ENCODE results near the gene PPT2. TPM values are rescaled to one million over a fixed set of nuclear protein-coding genes. Genes with fewer than 3 reads are reported as not detected.
"Not testable (repeated sequence)": the region's sequence is repeated elsewhere in the genome, so short reads cannot be mapped to it uniquely, and the experiment has no call there.

PPT2 gene
- total RNA-seq, 1 donor from 2014 or later: 15.1 TPM

GRCh38 chr6:32176476-32177182 lies 22.7 kb downstream of the PPT2 start:
- DNase-seq: no peak

DNA sequence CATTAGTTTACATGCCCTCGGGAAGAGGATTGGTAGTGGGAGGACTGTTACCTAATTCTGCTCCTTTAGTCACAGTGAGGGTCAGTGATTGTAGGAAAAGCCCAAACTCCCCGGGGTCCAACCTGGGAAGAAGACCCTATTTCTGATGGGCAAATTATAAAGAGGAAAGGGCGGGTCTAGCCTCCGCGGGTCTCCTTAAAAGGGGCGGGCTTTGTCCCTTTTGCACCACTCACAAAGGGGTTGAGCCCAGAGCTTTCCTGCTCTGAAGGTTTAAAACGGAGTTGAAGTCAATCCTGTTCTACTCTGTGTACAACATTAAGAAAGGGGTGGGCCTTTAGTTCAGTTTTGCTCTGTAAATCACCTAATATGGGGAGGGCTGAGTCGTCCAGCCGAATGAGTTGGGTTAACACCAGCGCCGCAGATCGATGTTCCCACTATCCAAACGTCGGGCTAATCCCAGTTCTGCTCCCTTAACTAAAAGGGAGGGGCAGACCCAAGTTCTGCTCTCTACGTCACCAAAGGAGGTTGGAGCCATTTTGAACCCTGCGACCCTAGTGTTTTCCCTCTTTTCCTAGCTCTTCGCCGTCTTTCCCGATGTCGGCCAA lies 23.3 kb downstream of the PPT2 start:
- DNase-seq: no peak

- DNase-seq: peak; percentile 99
Measured at GRCh38 chr6:32177788-32178546, 24.0 kb downstream of the PPT2 start, which contains the start of gene RNF5. Gene RNF5 (plus strand): TSS chr6:32178405. CDS start chr6:32178512, 107 bp downstream.

DNA sequence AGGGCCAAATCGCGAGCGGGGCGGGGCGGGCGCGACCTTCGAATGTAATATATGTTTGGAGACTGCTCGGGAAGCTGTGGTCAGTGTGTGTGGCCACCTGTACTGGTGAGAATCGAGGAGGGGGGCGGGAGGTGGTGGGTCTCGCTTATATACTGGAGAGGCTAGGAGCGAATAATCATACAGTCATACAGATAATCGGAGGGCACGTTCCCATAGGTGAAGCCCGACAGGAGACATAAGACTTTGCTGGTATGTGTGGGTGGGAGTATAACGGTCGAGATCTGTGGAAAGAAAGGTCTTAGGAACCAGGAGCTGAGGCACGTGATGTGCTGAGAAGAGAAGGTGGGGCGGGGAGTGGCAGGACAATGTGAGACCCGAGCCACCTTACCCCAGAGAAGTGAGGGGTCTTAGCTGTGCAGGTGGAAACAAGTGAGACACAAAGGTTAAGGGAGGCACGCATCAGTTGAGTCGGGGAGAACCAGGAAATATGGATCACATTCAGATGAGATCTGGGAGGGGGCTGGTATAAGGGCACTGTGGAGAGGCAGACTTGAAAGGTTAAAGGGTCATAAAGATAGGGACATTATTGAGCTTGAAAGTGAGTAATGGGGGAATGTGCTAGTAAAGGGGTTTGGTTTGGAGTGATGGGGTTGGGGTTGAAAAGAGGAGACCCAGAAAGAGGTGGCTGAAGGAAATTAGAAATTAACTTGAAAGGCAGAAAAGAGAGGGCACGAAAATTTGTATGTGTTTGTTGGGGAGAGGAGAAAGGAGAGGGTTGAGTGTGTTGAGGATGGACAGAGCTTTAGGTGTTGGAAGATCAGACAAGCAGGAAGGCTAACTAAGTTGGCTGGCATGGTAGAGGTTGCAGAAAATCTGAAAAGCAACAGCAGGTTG lies 24.9 kb downstream of the PPT2 start:
- DNase-seq: no peak

DNA sequence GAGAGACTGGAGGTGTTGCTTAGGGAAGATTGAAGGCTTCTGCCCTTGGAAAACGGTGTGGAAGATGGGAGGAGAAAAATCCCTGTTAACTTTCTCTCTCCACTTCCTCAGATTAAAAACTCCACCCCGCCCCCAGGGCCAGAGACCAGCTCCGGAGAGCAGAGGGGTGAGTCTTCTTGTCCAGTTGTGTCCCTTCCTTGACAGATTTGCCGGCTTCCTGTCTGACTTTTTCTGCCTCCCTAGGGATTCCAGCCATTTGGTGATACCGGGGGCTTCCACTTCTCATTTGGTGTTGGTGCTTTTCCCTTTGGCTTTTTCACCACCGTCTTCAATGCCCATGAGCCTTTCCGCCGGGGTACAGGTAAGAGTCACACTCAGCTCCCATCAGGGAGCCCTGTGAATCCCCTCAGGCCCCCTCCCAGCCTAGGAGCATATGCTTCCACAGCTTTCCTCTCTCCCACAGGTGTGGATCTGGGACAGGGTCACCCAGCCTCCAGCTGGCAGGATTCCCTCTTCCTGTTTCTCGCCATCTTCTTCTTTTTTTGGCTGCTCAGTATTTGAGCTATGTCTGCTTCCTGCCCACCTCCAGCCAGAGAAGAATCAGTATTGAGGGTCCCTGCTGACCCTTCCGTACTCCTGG lies 25.9 kb downstream of the PPT2 start:
- DNase-seq: no peak

GRCh38 chr6:32181148-32181702 lies 27.3 kb downstream of the PPT2 start:
- DNase-seq: no peak

- DNase-seq: no peak
Measured at GRCh38 chr6:32181915-32182529, 28.1 kb downstream of the PPT2 start.

DNA sequence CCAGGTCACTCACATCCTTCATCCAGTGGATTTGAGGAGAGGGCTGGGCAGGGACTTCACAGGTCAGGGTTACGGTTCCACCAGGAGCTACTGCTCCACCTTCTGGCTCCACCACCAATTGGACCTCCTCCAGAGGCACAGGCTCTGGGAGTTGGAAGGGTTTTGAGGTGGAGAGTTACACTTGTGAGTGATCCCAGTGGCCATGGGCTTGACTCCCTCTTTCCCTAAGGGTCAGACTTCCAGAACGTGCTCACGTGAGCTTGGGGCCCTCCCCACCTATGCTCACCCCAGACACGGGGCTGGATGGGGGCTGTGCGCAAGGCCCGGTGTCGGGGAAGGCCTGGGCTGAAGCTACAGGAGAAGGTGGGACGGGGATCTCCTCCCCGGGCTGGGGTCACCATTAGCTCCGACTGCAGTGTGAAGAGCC lies 28.6 kb downstream of the PPT2 start:
- no peak for DNase-seq

DNA sequence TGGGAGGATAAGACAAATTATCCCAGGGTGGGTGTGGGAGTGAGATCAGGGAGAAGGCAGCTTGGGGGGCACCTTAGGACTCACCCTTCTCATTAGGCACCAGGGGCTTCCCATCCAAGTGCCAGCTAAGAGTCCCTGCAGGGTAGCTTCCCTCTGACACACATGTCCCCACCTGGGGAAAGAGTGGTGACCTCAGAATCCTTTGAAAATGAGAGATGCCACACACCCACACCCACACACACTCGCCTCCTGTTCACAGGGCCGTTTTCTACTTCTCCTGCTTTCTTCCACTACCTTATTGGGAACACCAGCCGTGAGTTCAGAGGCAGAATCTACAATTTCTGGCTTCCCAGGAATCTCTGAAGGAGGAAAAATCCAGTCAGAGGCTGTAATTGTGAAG lies 29.1 kb downstream of the PPT2 start:
- DNase-seq: no peak

DNA sequence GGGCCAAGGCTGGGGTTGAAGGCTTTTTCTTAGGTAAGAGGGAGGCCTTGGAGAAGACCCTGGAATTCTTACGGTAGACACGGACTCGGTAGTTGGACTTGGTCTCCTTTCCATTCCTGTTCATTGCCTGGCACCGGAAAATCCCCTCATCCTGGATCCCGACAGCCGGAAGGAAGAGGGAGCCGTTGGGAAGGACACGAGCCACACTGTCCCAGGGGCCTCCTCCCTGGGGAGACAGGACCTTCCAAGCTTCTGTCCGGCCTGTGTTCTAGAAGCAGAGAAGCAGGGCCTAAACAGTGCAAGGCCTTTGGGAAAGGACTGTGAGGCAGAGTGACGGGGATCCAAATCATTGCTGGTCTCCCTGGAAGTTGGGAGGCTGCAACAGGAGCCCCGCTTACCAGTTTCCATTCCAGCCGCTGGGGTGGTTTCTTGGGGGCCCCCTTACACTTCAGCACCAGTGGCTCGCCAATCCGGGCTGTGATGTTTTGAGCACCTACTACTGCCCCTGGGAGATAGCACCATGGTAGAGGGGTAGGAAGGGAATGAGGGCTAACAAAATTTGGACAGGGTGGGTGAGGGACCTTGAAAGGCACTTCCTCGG lies 29.6 kb downstream of the PPT2 start:
- DNase-seq: no peak

GRCh38 chr6:32184084-32184640 lies 30.2 kb downstream of the PPT2 start, which contains the start of gene AGER:
Gene AGER (minus strand): TSS chr6:32184253. CDS start chr6:32184222, 31 bp downstream.
- no peak for DNase-seq

DNA sequence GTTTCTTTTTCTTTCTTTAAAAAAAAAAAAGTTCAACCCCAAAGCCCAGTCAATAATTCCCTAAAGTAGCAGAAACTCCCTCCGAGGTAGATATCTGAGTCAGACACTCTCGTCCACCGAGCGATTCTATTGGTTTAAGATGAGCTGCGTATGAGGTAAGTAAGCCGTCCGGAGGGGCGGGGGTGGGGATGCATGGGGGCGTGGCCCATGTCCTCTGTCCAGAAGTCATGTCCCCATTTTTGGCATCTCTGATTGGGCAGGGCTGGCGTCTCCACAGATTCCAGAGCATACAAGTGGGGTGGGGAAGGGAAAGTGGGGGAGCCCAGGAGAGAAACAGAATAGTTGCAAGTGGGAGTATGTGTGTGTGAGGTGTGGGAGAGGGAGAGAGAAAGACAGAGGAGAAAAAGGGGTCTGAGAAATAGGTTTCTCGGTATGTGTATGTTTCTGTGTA lies 31.8 kb downstream of the PPT2 start:
- DNase-seq: not testable (repeated sequence)

- not testable (repeated sequence) for DNase-seq
Measured at GRCh38 chr6:32186151-32186840, 32.4 kb downstream of the PPT2 start.

DNA sequence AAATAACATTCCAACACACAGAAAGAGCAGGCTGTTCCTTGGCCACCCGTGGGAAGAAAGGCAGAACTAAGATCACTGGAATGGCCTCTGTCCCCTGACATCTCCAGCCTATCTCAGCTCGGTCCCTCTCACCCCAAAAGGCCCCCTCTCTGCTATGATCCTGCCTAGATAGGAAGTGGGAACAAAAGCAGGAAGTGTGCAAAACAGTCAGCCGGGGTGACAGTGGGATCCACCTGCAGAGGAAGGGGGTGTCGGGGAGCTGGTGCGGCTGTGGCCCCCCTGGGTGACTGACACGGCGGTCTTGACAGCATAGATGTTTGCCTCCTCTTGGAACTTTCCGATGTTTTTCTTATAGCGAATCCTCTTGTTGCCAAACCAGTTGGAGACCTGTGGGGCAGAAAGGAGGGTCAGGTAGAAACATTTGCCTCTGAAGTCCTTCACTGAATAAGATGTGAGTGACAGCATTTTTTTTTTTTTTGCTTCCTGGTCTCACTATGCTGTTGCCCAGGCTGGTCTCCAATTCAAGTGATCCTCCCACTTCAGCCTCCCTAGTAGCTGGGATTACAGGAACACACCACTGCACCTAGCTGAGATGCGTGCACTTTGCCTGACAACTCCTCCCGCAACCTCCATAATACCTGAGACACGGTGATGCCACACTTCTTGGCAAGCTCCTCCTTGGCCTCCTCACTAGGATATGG lies 33.2 kb downstream of the PPT2 start:
- no peak for DNase-seq

DNA sequence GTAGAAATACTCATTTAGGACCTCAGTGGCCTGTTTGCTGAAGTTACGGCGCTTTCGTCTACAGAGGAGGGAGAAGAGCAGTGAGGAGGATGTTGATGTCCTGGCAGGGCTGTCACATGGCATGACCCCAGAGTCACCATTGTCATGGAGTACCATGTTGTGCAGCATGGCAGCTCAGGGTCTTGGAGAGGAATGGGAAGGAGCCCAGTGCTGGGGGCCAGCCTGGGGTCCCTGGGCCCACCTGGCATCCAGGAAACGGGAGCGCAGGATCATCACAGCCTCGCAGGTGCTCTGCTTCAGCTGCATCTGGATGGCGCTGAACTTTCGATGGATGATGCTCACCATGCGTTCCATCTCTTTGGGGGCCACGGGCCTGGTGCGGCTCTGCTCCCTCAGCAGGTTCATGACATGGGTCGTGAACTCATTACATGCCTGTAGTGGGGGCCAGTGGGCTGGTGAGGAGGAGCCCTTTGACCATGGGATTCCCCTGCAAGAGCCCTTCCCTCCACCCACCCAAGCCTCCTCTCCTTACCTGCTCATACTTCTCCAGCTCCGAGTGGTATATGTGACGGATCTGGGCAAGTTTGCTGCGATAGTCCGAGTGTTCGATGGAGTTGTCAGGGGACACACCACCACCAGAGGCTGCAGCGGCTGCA lies 33.9 kb downstream of the PPT2 start:
- not testable (repeated sequence) for DNase-seq

- no peak for DNase-seq
Measured at GRCh38 chr6:32188381-32189068, 34.6 kb downstream of the PPT2 start.

DNA sequence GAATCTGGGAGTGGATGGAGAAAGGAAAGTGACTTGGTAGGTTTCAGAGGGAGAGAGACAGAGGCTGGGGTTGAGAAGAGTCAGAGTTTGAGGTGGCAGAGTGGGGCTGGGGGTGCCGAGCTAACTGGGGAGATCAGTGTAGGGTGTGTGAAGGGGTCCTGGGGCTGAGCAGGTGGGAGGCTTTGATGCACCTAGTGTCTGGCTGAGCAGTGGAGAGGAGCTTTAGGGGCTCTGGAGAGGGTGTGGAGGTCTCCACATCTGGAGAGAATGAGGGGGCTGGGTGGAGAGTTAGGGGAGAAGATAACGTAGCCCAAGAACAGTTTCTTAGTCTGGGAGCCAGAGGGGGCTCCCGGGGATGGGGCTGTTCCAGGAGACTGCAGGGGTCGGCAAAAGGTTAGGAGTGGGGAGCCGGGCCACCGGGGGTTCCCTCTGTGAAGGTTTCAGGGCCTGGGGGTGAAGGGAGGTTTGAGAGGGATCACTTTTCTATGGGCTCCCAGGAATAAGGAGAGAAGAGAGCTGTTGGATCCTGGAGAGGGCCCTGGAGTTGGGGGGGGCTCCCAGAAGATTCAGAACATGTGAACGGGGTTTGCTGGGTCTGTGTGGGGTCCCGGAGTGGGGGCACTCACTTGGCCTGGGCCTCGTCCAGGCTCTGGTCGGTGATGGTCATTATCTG lies 35.3 kb downstream of the PPT2 start:
- no peak for DNase-seq

Data from occipital lobe (tissue), 2 donors.